GM18517 (cell line): ENCODE results near the gene HDDC2.

Experiments used
- ATAC-seq: cut with Tn5 transposase; IDR thresholded peaks from one replicate; pipeline ENCODE4 v1.9.1; 2021; ENCODE audit warnings: mild to moderate bottlenecking, moderate library complexity; ENCODE audit not compliant: unreplicated experiment

HDDC2 gene

DNA sequence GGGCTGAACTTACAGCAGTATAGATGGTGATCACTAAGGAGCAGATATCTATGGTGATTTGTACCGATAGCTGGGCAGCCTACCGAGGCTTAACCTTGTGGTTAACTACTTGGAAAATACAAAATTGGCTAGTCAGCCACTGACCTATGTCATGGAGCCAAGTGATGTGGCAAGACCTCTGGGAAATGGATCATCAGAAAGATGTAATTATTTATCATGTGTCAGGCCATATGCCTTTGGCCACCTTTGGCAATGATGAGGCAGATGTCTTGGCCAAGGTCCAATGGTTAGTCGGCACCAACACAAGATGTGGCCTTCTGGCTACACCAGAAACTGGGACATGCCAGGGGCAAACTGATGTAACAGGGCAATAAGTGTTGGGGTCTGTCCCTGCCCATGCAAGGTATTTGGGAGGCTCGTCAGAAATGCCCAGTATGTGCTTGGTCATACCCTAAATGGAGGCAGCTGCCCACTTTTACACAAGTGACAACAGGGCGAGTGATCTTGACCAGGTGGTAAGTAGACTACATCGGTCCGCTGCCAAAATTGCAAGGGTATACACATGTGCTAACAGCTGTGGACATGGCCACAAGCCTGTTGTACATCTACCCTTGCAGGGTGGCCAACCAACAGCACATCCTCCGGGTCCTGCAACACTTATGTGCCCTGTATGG lies 30.1 kb downstream of the HDDC2 start:
- ATAC-seq, result no peak

DNA sequence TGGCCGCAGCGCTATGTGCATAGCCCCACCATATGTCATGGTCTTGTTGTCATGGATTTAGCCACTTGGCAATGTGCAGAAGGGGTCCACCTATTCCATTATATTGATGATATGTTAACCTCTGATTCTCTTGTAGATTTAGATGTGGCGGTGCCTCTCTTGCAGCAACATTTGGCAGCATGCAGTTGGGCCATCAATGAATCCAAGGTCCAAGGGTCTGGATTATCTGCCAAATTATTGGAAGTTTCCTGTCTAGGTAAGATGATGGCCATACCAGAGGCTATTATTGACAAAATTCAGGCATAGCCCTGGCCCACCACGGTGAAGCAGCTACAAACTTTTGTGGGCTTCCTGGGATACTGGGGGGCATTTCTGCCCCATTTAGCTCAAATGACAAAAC lies 31.4 kb downstream of the HDDC2 start:
- no peak for ATAC-seq

DNA sequence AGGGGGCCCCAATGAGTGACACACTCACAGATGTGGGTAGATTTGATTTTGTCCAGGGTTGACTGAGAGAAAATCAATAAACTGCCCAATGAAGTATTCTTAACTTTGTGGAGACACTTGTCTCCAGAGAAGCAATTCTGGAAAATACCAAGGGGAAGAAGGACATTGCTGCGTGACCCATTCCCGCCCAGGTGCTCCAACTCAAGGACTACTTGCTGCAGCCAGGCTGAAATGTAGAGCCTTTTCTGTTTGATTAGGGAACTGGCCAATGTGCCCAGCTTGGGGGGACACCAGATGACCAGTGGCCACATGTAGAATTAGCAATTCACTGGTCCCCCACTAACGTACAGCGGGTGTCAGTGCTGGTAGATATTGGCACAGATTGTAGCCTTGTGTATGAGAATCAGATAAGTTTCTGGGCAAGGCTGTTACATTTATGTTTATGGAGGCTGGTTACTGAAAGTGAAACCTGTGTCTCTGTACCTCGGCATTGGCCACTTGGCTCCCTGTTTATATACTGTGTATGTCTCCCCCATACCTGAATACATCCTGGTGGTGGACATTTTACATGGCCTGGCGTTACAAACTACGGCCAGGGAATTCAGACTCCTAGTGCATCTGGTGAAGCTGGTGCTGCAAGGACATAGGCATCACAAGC lies 32.3 kb downstream of the HDDC2 start:
- ATAC-seq, result no peak

DNA sequence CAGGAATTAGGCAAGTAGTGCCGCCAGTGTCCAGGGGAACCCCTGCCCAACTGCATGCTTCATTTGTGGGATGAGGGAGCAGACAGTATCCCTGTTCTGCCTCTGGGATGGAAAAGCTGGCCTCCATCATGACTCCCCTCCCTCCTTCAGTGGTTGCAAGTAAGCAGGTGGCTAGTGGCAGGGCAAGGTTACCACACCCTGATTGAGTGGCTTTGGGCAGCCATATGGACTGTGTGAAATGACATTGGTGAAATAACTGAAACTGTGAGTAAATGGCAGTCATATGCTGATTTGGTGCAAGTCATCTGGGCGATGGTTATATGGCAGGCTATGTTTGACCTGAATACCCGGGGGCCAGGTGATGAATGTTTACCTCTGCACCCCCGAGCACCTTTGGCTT lies 33.0 kb downstream of the HDDC2 start:
- no peak for ATAC-seq

DNA sequence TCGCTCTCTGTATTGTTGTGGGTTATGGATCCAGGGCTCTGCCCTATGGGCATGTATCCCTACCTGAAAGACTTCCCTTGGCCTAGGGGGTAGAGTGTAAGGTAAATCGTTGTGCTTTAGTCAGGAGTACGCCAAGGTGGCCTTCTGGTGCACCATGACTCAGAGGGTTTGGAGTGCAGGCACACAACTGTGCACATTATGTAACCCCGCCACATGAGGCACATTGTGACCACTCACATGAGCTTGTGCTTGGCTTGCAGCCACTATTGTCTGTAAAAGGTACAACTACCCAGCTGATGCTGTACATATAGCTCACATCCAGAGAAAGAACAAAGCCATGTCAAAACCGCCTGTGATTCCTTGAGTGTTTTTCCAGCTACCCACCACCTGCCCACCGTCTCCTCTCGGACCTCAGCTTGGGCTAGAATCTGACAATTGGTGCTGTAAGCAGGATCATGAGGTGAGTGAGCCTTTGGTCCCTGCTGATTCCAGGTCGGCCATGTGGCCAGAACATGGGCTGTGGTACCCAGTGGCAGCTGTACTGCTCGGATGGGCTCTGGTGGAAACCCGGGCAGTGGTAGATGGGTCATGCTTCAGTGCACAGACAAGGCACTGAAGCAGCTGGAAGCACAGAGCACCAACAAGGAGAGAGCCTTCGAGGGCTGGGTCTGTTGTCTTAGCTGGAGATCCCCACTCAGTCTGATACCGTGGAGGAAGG lies 33.8 kb downstream of the HDDC2 start:
- ATAC-seq, result no peak

DNA sequence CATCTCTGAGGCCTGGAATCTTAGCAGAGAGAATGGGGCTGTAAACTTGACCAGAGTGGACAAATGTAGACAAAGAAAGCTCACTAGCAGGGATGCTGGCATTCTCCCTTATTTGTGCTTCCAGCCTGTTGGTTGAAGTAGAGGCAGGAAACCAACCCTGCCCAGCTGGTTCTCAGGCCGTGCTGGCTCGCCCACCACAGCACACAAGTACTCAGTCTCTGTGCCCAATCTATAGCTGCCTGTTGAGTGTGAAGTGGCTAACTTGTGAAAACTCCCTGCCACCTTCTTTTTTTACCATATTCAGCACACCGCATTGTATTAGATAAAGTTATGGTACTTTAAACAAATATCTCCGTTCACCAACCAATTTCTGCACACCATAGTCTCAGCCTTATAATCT lies 37.3 kb downstream of the HDDC2 start:
- no peak for ATAC-seq

DNA sequence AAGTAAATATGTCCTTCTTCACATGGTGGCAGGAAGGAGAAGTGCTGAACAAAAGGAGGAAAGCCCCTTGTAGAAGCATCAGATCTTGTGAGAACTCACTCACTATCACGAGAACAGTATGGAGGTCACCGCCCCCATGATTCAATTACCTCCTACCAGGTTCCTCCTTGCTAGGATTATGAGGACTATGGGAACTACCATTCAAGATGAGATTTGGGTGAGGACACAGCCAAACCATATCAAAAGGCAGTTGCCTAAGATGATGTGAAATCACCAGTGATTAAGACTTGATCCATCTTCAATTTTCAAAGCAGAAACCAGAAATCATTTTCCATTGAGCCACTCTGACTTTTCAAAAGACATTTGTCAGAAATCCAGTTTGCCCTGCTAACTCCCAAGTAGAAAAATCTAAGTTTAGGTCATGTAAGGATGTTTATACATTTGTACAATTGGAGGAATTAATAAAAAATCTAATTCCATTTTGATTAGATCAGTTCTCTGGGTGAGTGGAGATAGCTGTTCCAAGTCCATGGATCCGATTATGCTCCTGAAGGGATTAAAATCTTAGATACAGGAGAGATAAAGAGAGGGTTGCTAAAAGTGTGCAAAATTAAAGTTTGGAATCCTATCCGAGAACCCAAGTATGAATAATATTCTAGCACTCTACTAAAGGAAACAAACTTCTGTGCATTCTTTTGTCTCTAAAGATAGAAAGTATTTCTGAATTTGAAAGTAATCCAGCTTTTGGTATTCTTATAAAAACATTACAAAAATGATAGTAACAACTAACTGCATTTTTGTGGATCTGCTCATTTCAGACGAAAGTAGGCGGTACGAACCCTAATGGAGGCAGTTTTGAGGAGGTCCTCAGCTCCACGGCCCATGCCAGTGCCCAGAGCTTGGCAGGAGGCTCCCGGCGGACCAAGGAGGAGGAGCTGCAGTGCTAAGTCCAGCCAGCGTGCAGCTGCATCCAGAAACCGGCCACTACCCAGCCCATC lies 39.5 kb downstream of the HDDC2 start:
- no peak for ATAC-seq

DNA sequence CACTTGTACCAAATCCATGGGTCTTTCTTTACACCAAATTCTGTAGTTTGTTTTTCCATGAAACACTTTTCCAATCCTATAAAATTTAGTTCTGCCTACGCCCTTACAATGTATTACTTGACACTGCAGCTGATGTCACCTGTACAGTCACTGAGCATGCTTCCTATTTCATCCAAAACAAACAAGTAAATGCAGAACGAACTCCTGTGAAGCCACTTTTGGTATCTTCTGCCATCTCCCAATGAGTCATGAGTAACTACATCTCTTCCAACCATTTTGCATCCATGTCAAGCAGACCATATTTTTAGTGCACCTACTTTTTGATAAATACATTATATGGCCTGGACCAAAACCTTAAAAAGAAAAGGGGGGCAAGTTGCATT lies 42.4 kb downstream of the HDDC2 start:
- no peak for ATAC-seq

DNA sequence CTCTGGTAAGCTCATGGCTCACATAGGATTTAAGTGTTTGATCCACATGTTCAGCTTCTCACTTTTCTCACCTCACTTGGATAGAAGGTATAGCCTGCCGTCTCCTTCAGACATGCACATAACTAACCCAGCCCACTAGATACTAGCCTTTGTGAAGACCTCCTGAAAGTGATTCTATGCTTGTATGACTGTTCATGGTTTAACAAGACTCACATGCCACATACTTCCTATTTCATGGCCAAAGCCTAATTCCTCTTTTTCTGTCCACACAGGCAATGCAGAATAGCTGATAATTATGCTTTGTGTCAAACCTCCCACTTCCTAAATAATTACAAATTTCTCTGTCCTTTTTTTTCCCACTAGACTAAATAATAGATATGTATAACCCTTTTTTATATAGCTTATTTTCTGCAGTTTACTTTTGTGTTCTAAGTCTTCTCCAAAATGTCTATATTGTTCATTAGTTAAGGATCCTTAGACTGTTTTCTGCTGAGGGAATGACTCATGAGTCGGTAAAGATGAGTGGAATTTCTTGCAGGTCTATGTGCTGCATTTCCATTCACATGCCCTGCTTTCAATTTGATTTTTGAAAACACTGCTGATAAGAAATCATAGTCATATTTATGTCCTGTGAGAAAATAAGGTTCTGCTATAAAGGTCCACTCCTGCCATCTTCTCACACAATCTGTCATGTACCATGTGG lies 43.0 kb downstream of the HDDC2 start:
- no peak for ATAC-seq

DNA sequence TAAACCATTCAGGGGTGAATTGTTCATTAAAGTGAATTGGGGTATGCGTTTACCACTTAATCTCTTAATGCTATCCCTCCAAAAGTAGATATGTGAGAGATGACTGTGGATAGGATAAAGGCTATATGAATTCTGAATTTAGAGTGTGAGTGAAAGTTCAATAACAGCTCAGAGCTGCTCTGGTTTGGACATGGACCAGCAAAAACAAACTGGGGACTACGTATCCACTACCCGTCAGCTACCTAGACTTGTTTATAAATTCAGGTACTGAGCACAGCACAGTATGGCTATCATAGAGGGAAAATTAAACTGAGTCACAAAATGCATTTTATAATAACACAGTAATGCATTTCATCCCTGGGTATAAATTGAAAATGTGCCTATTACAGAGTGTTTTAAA lies 44.4 kb downstream of the HDDC2 start:
- no peak for ATAC-seq

DNA sequence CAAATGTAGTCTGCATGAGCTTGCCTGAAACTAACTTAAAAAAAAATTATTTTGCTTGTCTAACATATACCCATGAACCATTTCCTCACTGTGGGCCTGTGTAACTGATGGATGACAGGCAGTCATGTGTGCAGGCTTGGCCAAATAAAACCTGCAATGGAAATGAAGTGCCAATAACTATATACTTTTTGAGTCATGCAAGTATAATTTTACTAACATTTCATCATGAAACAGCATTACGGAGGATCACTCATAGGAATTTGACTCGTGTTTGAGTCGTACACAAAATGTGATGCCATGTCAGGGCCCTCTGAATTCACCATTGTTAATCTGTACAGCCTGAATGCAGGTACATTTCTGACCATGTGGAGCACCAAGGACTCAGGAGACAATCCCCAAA lies 46.6 kb downstream of the HDDC2 start:
- no peak for ATAC-seq

DNA sequence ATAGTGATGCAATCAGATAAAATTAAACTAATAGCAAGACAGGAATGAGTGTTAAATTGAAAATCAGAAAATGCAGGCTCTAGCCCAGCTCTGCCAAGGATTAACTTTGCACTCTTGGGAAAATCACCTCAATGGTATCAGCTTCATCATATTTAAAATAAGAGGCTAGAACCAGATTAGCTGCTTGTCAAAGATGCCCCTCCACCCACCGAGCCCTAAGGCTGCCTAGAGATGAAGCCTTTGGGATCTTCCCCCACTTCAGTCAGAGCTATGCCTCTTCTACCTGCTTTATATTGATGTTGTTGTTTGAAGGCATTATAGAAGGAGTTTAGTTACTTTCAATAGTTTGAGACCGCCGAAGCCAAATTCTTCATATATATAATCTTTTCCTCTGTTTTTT lies 47.4 kb downstream of the HDDC2 start:
- no peak for ATAC-seq

DNA sequence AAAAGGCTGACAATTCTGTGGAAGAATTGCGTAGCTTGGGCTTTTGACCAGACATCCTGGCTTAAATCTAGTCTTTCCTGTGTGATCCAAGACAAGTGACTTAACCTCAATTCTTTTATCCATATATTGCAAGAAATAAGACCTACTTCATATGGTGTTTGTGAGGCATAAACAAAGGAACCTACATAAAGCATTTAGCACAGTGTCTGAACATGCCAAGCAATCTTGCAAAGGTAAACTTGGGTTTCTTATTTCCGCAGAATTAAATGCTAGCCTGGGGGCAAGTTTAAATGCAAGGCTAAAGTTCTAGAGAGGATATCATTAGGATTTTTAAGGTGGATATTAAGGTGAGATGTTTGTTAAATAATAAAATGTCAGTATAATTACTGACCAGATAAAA lies 47.9 kb downstream of the HDDC2 start:
- no peak for ATAC-seq

DNA sequence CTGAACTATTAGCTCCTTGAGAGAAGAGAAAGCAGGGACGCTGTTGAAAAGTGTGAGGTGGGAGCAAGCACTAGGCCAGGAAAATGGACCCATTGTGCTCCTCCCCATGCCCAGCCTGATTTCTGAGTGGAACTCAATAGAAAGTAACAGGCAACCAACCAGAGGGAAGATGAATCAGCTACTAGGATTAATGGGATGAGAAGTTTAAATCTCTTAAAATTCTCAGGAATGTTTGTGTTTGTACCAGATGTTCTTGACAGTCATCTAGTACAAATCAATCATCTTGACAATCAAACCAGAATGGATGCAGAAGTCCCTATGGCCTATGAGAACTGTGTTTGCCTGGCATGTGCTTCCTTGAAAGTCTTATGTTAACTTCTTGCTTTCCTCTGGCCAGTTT lies 48.9 kb downstream of the HDDC2 start:
- ATAC-seq, result no peak

DNA sequence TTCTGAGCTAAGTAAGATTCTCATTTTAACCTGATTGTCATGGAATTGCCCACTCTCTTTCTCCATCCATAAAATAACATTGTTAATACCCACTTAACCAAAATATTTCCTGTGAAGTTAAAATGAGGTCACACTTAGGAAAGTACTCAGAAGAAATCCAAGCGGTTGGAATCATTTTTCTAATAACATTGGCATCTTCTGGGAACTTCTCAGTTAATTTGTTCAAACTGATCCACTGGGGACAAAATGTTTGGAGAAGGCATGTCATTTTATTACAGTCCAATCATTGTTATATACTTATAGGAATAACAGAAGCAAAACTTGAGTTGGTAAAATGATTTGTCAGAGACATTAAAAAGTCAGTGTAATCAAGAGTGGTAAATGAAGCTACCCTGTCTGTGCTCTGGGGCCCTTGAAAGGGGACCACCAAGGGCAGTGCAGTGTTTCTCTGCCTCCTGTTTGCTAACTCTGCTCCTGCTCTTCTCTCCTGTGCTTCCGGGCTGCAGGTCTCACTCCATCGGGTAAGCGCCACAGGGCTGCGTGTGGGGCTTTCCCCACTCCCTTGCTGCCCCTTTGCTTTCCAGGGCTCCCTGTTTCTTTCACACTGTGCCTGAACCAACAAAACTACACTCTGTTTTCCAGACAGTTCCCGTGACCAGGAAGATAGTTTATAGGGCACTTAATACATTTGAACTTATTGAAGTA lies 50.1 kb downstream of the HDDC2 start:
- no peak for ATAC-seq

DNA sequence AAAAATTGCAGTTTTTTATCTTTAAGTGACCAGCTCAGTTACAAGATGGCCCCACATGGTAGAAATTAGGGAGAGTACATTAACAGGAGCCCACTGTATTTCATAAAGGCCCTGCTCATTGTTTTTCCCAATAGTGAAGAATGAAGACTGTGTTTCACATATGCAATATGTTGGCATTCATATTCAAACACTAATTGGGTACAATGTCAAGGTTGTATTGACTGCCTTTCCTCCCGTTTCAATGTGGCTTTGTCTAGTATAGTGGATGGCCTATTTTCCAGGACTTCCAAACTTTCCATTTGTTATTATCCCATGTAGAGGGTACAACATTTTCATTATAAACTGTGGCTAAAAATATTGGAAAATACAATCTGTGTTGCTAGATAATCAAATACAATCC lies 51.3 kb downstream of the HDDC2 start:
- ATAC-seq, result no peak

DNA sequence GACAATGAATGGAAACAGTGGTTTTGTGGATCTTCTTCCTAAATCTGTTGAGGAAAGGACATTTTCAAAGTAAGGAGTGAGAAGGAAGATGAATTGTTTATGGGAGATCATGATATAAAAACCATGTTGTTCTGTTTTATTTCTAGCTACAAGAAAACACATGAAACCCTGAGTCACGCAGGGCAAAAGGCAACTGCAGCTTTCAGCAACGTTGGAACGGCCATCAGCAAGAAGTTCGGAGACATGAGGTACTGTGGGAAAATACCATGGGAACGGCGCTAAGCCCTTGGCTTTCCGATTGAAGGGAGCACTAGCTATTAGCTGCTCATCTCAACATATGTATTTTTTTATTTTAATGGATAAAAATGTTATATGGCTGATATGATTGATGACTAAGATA lies 53.6 kb downstream of the HDDC2 start:
- no peak for ATAC-seq

DNA sequence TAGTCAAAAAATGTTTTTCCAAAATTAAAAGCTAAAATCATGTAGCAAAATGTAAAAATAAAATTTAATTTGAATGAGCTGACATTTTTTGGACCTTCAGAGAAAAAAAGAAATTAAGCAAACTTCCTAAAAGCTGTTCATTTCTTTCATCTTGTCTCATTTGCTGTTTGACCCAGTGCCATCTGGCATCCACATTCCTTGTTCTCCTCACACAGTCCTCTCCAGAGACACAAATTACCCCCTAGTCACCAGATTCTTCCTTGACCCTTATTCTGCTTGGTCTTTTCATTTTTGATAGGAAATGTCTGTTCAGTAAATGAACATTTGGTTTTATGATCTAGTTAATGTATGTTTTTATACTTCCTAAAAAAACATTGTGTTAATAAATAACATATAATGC lies 55.2 kb downstream of the HDDC2 start:
- no peak for ATAC-seq

DNA sequence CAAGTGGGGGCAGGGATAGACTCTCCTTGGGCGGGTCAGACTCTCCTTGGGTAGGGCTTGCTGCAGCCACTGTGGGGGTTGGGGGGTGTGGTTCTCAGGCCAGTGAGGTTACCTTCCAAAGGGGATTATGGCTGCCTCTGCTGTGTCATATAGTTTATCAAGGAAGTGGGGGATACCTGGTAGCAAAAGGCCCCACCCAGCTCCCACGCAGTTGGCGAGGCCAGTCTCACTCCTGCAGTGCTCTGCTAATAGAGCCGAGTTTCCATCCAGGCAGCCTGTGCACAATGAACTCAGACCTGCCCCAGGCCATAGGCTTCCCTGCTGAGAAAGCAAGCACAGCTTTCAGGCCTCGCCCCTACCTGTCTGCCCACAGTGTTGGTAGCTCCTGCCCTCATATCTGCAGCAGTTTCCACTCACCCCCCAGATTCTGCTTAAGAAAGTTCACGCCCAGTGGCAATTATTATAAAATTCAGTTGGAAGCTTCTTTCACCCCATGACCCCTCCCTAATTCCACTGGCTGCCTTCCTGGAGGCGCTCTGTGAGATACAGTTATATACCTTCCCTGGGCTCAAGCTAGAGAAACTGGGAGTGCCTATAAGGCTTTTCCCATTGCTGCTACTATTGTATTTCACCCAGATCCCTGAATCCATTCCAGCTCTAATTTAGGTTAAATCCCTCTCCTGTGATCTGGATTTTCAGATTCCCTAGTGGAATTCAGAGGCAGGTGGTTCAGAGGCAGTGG lies 56.1 kb downstream of the HDDC2 start:
- ATAC-seq, result no peak
